Trophoblast cell (in vitro differentiated cells and primary cell): ENCODE results near the gene TPM1.
"Not testable (repeated sequence)": the region's sequence is repeated elsewhere in the genome, so short reads cannot be mapped to it uniquely, and the experiment has no call there.

Source experiments
- DNase-seq, 2 donors: peaks; one replicate each; pipeline ENCODE4 v3.0.0-alpha.2; 2016
- H2AFZ ChIP-seq: 2 replicates; pipeline ENCODE4 v1.6.1; 2013; ENCODE audit warnings: low read length, moderate library complexity, mild to moderate bottlenecking; ENCODE audit not compliant: insufficient read depth, poor library complexity
- H2AK5ac ChIP-seq: 2 replicates; pipeline ENCODE4 v1.6.1; 2013; ENCODE audit warnings: mild to moderate bottlenecking, low read length
- H2BK120ac ChIP-seq: 2 replicates; pipeline ENCODE4 v1.6.1; 2013; ENCODE audit warnings: low read length, mild to moderate bottlenecking, moderate library complexity; ENCODE audit not compliant: insufficient read depth, poor library complexity
- H2BK12ac ChIP-seq: 2 replicates; pipeline ENCODE4 v1.6.1; 2013; ENCODE audit warnings: mild to moderate bottlenecking, low read length, moderate library complexity
- H2BK5ac ChIP-seq: 2 replicates; pipeline ENCODE4 v1.6.1; 2013; ENCODE audit warnings: low read length, low read depth, moderate library complexity, mild to moderate bottlenecking; ENCODE audit not compliant: poor library complexity
- H3K14ac ChIP-seq: 2 replicates; pipeline ENCODE4 v1.6.1; 2013; ENCODE audit warnings: mild to moderate bottlenecking, low read length
- H3K18ac ChIP-seq: 2 replicates; pipeline ENCODE4 v1.6.1; 2013; ENCODE audit warnings: mild to moderate bottlenecking, low read length
- H3K23ac ChIP-seq: 2 replicates; pipeline ENCODE4 v1.6.1; 2013; ENCODE audit warnings: low read length
- H3K27ac ChIP-seq: 2 replicates; pipeline ENCODE4 v1.5.1; 2013; ENCODE audit warnings: low read depth, mild to moderate bottlenecking, inconsistent platforms, low read length, moderate library complexity
- H3K27me3 ChIP-seq: 2 replicates; pipeline ENCODE4 v1.6.1; 2013; ENCODE audit warnings: inconsistent platforms, mild to moderate bottlenecking, low read length, moderate library complexity; ENCODE audit not compliant: insufficient read depth
- H3K36me3 ChIP-seq, 2 experiments: 1 replicate in 1 of 2; 2 replicates in 1 of 2; pipeline ENCODE4 v1.6.1; 2013; ENCODE audit warnings: low read length in 2 of 2, mild to moderate bottlenecking in 2 of 2, moderate library complexity in 1 of 2; ENCODE audit not compliant: insufficient read depth in 2 of 2, control insufficient read depth in 1 of 2
- H3K4ac ChIP-seq: 2 replicates; pipeline ENCODE4 v1.6.1; 2013; ENCODE audit warnings: low read depth, mild to moderate bottlenecking, low read length, moderate library complexity
- H3K4me1 ChIP-seq, 2 experiments: 1 replicate in 1 of 2; 2 replicates in 1 of 2; pipeline ENCODE4 v1.6.1; 2013; ENCODE audit warnings: low read length in 2 of 2, mild to moderate bottlenecking in 2 of 2, moderate library complexity in 1 of 2; ENCODE audit not compliant: insufficient read depth in 2 of 2, control insufficient read depth in 1 of 2
- H3K4me2 ChIP-seq: 2 replicates; pipeline ENCODE4 v1.6.1; 2013; ENCODE audit warnings: inconsistent platforms, mild to moderate bottlenecking, low read length, moderate library complexity
- H3K4me3 ChIP-seq: 2 replicates; pipeline ENCODE4 v1.5.1; 2013; ENCODE audit warnings: mild to moderate bottlenecking, low read depth, low read length, inconsistent platforms
- H3K79me1 ChIP-seq: one replicate; pipeline ENCODE4 v1.6.1; 2013; ENCODE audit warnings: low read length
- H3K79me2 ChIP-seq: 2 replicates; pipeline ENCODE4 v1.6.1; 2013; ENCODE audit warnings: low read length, mild to moderate bottlenecking; ENCODE audit not compliant: control insufficient read depth, insufficient read depth, poor library complexity
- H3K9ac ChIP-seq: 2 replicates; pipeline ENCODE4 v1.6.1; 2013; ENCODE audit warnings: mild to moderate bottlenecking, low read length
- H3K9me3 ChIP-seq: 2 replicates; pipeline ENCODE4 v1.6.1; 2013; ENCODE audit warnings: low read depth, mild to moderate bottlenecking, control low read depth, inconsistent platforms, low read length; ENCODE audit not compliant: insufficient read depth
- H4K12ac ChIP-seq: 2 replicates; pipeline ENCODE4 v1.6.1; 2013; ENCODE audit warnings: low read depth, mild to moderate bottlenecking, low read length, moderate library complexity
- H4K8ac ChIP-seq: 2 replicates; pipeline ENCODE4 v1.6.1; 2013; ENCODE audit warnings: low read depth, mild to moderate bottlenecking, low read length, moderate library complexity
- H4K91ac ChIP-seq: one replicate; pipeline ENCODE4 v1.6.1; 2013; ENCODE audit warnings: low read depth, mild to moderate bottlenecking, low read length, moderate library complexity
- WGBS: extraction: QIAGEN DNeasy Blood & Tissue Kit; methylation state at CpG from one replicate; pipeline ENCODE4 v1.1.7; 2013; ENCODE audit warnings: missing lambda C conversion rate; ENCODE audit not compliant: insufficient read length, insufficient coverage; ENCODE audit errors: extremely low coverage; 5-methylcytosine and 5-hydroxymethylcytosine counted together

The TPM1 gene

DNA sequence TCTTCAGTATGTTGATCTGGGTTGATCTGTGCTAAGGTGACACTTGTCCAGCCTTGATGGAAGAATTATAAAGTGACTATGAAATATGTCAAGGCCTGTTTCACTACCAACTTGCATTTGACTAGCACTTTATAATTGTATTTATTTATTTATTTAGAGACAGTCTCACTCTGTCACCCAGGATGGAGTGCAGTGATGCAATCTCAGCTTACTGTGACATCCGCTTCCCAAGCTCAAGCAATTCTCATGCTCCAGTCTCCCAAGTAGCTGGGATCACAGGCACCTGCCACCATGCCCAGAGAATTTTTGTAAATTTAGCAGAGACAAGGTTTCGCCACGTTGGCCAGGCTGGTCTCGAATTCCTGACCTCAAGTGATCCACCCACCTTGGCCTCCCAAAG, 53.6 kb downstream of the TPM1 start:
- Histone ChIP-seq H3K36me3 (no peaks in the 10 kb centered on the region), H3K9ac (no peak overlapping the region), H3K4me3 (no peak overlapping the region)

DNA sequence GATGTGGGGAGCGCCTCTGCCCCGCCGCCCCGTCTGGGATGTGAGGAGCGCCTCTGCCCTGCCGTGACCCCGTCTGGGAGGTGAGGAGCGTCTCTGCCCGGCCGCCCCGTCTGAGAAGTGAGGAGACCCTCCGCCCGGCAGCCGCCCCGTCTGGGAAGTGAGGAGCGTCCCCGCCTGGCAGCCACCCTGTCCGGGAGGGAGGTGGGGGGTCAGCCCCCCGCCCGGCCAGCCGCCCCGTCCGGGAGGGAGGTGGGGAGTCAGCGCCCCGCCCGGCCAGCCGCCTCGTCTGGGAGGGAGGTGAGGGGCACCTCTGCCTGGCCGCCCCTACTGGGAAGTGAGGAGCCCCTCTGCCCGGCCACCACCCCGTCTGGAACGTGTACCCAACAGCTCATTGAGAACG, 56.4 kb downstream of the TPM1 start:
- not testable (repeated sequence) for H2BK12ac ChIP-seq, H3K4ac ChIP-seq, H2AFZ ChIP-seq, H3K4me2 ChIP-seq, H3K9me3 ChIP-seq, H2BK120ac ChIP-seq, H3K79me1 ChIP-seq, H2BK5ac ChIP-seq, H3K4me1 ChIP-seq, H3K27ac ChIP-seq, H3K9ac ChIP-seq, H4K12ac ChIP-seq, H2AK5ac ChIP-seq, H3K23ac ChIP-seq, H3K14ac ChIP-seq, H3K4me3 ChIP-seq, H3K36me3 ChIP-seq, H3K18ac ChIP-seq, H3K27me3 ChIP-seq, H4K91ac ChIP-seq, H3K79me2 ChIP-seq, DNase-seq, H4K8ac ChIP-seq
- WGBS: no CpG with 5 or more reads among the region's 33 CpGs

More for the DNA sequence above, 53.6 kb downstream of the TPM1 start:
- Histone ChIP-seq H2AK5ac (no peak overlapping the region), H4K12ac (no peak overlapping the region), H3K27me3 (no peaks in the 10 kb centered on the region), H2BK5ac (no peak overlapping the region), H3K14ac (no peak overlapping the region), H3K9me3 (peaks cover 3% of the 10 kb centered on the region), H3K4me1 (no peaks in the 10 kb centered on the region), H2BK120ac (no peak overlapping the region), H3K79me2 (peaks cover 1% of the 10 kb centered on the region), H3K79me1 (peaks cover 5% of the 10 kb centered on the region), H3K27ac (no peak overlapping the region), H2AFZ (no peak overlapping the region), H3K4me2 (no peak overlapping the region), H2BK12ac (no peak overlapping the region), H3K23ac (no peak overlapping the region), H4K8ac (no peak overlapping the region), H3K18ac (no peak overlapping the region), H3K4ac (no peak overlapping the region), H4K91ac (no peak overlapping the region)
- no CpG with 5 or more reads among the region's 4 CpGs for WGBS
- DNase-seq: no peak

DNA sequence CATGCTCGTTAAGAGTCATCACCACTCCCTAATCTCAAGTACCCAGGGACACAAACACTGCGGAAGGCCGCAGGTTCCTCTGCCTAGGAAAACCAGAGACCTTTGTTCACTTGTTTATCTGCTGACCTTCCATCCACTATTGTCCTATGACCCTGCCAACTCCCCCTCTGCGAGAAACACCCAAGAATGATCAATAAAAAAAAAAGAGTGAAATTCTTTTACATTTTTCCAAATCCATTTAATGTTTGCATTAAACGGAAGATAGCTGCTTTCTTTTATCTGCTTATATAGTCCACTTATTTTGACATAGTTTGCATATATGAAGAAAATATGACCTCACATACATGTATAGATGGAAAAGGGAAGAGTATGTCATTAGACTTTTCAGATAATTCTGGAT, 57.0 kb downstream of the TPM1 start:
- H3K4ac ChIP-seq, H2BK12ac ChIP-seq, H3K9me3 ChIP-seq, H2AK5ac ChIP-seq, DNase-seq, H3K18ac ChIP-seq, H3K27me3 ChIP-seq, H3K14ac ChIP-seq, H3K23ac ChIP-seq, H3K4me1 ChIP-seq, H4K12ac ChIP-seq, H2BK120ac ChIP-seq, H3K9ac ChIP-seq, H2AFZ ChIP-seq, H3K79me2 ChIP-seq, H3K27ac ChIP-seq, H2BK5ac ChIP-seq, H3K79me1 ChIP-seq, H3K36me3 ChIP-seq, H3K4me2 ChIP-seq, H3K4me3 ChIP-seq, H4K8ac ChIP-seq, H4K91ac ChIP-seq: not testable (repeated sequence)
- no CpG with 5 or more reads among the region's 5 CpGs for WGBS

DNA sequence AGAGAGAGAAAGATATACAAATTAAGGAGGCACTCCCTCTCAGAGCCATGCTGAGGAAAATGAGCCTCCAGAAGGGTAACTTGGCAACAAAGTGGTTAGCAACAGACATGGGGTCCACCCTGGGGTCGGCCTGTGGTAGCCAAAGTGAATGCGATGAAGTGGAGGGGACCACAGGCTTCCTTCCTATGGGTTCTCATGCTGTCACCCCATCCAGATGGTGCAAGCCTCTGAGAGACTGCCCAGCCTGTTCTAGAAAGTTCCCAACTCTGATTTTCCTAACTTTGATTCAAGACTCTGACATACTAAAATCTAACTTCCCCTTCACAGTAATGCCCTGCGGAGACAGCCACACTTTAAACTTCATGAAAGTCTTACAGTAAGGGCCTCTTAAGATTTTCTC, 60.9 kb downstream of the TPM1 start:
- Histone ChIP-seq H3K4ac (no peak overlapping the region), H2BK12ac (no peak overlapping the region), H3K4me2 (no peak overlapping the region), H4K91ac (no peak overlapping the region), H3K27ac (no peak overlapping the region), H3K4me1 (no peaks in the 10 kb centered on the region), H2BK120ac (no peak overlapping the region), H3K23ac (no peak overlapping the region), H3K79me1 (no peaks in the 10 kb centered on the region), H4K12ac (no peak overlapping the region), H2AFZ (no peak overlapping the region), H3K9me3 (peaks cover 1% of the 10 kb centered on the region), H3K4me3 (no peak overlapping the region), H2BK5ac (no peak overlapping the region), H2AK5ac (no peak overlapping the region), H3K27me3 (no peaks in the 10 kb centered on the region), H3K36me3 (no peaks in the 10 kb centered on the region), H4K8ac (no peak overlapping the region), H3K79me2 (no peaks in the 10 kb centered on the region), H3K9ac (no peak overlapping the region), H3K18ac (no peak overlapping the region), H3K14ac (no peak overlapping the region)
- no peak for DNase-seq
- WGBS: no CpG with 5 or more reads among the region's 3 CpGs
